Tibial artery (tissue), 4 donors: ENCODE results near the gene RBM43.

Experiments used
- DNase-seq, 2 donors: peaks; one replicate each; pipeline ENCODE4 v3.0.0-alpha.2; 2019
- H3K27ac ChIP-seq, 2 donors: fragments of 200-600 bp; sonication (generic) in 1 of 2; 1 replicate in 1 of 2; 2 replicates in 1 of 2; pipeline ENCODE4 v1.5.1; 2018 to 2019; ENCODE audit warnings: mild to moderate bottlenecking in 1 of 2
- H3K27me3 ChIP-seq, 2 donors: fragments of 200-600 bp; sonication (generic) in 1 of 2; one replicate each; pipeline versions ENCODE4 v1.5.1 to v1.6.0; 2016 to 2019
- H3K36me3 ChIP-seq, 3 donors: fragments of 200-600 bp; sonication (generic) in 2 of 3; one replicate each; pipeline ENCODE4 v1.5.1; 2016 to 2019; ENCODE audit warnings: mild to moderate bottlenecking in 2 of 3
- H3K4me1 ChIP-seq, 4 donors: fragments of 200-600 bp; sonication (generic) in 2 of 4; 1 replicate in 3 of 4; 2 replicates in 1 of 4; pipeline ENCODE4 v1.5.1; 2016 to 2019
- H3K4me3 ChIP-seq, 2 donors: fragments of 200-600 bp; sonication (generic) in 1 of 2; 1 replicate in 1 of 2; 2 replicates in 1 of 2; pipeline ENCODE4 v1.5.1; 2018 to 2019; ENCODE audit warnings: mild to moderate bottlenecking in 2 of 2
- H3K9me3 ChIP-seq, 3 donors: fragments of 200-600 bp; sonication (generic) in 1 of 3; one replicate each; pipeline ENCODE4 v1.5.1; 2016 to 2019
- intact Hi-C: fragments of 100-400 bp; cut with DNase I; formaldehyde crosslinking; loops from one replicate; pipeline ENCODE4 v1.15.0; 2023; ENCODE audit warnings: low total_unique reads
- TF ChIP-seq, protein P1 (sequence below), 2 experiments: fragments of 200-600 bp in 1 of 2; fragments of 450-650 bp in 1 of 2; IDR thresholded peaks; one replicate each; pipeline ENCODE4 v1.5.1; 2017 to 2019; ENCODE audit warnings: antibody characterized with exemption in 2 of 2, mild to moderate bottlenecking in 1 of 2, moderate library complexity in 1 of 2

Gene RBM43

DNA sequence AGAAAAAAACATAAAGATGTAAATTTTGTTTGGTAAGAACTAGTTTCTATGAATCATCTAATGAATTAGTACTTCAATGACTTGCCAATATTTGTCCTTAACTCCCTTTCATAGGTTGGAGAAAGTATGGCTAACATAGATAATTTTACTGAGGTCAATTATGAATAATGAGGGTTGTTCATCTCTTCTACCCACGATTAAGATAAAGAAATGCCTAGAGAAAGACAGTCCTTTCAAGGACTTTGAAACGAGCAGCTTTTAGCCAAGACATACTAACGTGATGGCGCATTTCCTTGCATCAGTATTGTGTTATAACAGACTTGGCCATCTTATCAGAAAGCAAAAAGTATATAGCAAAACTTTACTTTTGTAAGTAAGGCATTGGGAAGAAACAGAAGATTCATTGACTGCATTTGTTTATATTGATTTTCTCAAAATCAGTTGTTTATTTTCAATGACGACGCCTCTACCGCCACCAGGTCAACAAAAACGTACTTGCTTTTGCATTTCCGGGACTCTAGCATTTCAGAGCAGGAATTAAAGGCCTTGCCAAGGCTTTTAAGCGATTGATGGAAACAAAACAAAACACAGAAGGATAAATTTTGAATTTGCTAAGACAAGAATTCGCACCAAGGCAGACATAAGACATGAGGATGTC is 961 bp downstream of the RBM43 start:
- H3K27me3 ChIP-seq: no peaks in the 10 kb centered on the region
- intact Hi-C loops: loop anchor here (10.0 kb wide), 1 partner anchor 154 kb away; no protein-coding TSS in a partner anchor
- peaks cover 0 to under 1% (median 0%) of the 10 kb centered on the region in 3 donors for H3K36me3 ChIP-seq
- H3K27ac ChIP-seq: peak overlapping the region; percentile 92 to 97
- no peaks in the 10 kb centered on the region for H3K9me3 ChIP-seq
- TF ChIP-seq, protein P1, sequence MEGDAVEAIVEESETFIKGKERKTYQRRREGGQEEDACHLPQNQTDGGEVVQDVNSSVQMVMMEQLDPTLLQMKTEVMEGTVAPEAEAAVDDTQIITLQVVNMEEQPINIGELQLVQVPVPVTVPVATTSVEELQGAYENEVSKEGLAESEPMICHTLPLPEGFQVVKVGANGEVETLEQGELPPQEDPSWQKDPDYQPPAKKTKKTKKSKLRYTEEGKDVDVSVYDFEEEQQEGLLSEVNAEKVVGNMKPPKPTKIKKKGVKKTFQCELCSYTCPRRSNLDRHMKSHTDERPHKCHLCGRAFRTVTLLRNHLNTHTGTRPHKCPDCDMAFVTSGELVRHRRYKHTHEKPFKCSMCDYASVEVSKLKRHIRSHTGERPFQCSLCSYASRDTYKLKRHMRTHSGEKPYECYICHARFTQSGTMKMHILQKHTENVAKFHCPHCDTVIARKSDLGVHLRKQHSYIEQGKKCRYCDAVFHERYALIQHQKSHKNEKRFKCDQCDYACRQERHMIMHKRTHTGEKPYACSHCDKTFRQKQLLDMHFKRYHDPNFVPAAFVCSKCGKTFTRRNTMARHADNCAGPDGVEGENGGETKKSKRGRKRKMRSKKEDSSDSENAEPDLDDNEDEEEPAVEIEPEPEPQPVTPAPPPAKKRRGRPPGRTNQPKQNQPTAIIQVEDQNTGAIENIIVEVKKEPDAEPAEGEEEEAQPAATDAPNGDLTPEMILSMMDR (IDR thresholded peaks at IDR 0.05): no peak
- H3K4me3 ChIP-seq: peak overlapping the region; percentile 76 to 98
- no peak for DNase-seq
- peaks cover 0 to 32% (median 7%) of the 10 kb centered on the region in 4 donors for H3K4me1 ChIP-seq

DNA sequence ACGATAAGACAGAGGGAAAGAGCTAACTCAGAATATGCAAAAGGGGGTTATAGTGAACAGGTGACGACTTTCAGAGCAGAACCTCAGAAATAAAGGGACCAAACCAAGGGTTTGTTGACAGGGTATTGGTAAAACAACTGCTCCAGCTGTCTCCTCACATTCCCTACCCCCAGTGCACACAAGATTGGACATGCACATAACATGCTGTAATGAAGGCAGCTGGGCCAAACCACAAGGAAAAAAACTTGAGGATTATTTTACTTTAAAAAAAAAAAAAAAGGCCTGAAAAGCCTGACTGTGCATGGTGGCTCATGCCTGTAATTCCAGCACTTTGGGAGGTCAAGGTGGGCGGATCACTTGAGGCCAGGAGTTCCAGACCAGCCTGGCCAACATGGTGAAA is 3.5 kb downstream of the RBM43 start:
- TF ChIP-seq, protein P1 (IDR thresholded peaks at IDR 0.05): no peak
- H3K9me3 ChIP-seq: no peaks in the 10 kb centered on the region
- intact Hi-C loops: no loop called here
- H3K4me3 ChIP-seq: no peak overlapping the region
- H3K27me3 ChIP-seq: no peaks in the 10 kb centered on the region
- no peak for DNase-seq
- H3K36me3 ChIP-seq: peaks cover 8 to 22% (median 11%) of the 10 kb centered on the region in 3 donors
- H3K4me1 ChIP-seq: peaks cover 0 to 32% (median 7%) of the 10 kb centered on the region in 4 donors
- H3K27ac ChIP-seq: no peak overlapping the region

DNA sequence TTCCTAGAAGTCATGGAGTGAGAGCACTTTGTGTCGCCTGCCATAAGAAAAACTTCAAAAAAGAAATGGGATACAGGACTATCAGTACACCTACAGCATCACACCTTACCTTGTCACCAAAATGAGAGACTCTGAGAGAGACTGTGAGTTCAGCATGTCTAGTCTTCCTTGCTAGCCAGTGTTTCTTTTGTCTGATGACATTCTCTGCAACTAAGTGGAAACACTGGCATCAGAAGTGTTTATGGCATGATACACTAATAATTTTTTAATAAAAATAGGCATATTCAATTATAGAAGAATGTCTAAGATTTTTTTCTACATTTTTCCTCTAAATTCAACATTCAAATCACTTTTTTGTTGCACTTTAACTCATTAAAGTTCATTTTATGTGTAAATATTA is 9.0 kb downstream of the RBM43 start:
- Histone ChIP-seq H3K4me3 (no peak overlapping the region), H3K36me3 (peaks cover 40 to 67% (median 58%) of the 10 kb centered on the region in 3 donors), H3K9me3 (peaks cover 0 to 20% (median 6%) of the 10 kb centered on the region in 3 donors), H3K27ac (no peak overlapping the region), H3K4me1 (peaks cover 0 to 20% (median 2%) of the 10 kb centered on the region in 4 donors), H3K27me3 (no peaks in the 10 kb centered on the region)
- DNase-seq: no peak
- TF ChIP-seq, protein P1 (IDR thresholded peaks at IDR 0.05): no peak
- intact Hi-C loops: no loop called here

DNA sequence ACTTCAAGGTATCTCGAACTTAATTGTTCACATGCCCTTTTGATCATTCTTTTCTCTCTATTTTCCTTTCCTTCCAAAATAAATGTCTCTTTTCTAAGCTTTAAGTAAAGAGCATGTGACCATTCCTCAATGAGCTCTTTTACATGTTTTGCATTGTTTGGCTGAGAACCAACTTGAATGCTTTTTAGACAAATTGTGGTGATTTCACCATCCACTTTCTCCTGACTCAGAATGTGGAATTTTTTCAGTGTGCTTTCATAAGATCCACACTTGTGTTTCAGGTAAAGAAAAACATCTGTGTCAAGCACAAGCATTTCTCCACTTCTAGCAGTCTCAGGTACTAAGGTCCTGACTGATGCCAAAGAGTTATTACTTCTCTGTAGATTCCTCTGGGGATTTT is 10.7 kb downstream of the RBM43 start:
- intact Hi-C loops: no loop called here
- TF ChIP-seq, protein P1 (IDR thresholded peaks at IDR 0.05): no peak
- peaks cover 0 to 33% (median 12%) of the 10 kb centered on the region in 3 donors for H3K9me3 ChIP-seq
- no peak for DNase-seq
- peaks cover 0 to 14% (median 0%) of the 10 kb centered on the region in 4 donors for H3K4me1 ChIP-seq
- H3K27ac ChIP-seq: no peak overlapping the region
- no peaks in the 10 kb centered on the region for H3K27me3 ChIP-seq
- no peak overlapping the region for H3K4me3 ChIP-seq
- peaks cover 48 to 67% (median 64%) of the 10 kb centered on the region in 3 donors for H3K36me3 ChIP-seq

DNA sequence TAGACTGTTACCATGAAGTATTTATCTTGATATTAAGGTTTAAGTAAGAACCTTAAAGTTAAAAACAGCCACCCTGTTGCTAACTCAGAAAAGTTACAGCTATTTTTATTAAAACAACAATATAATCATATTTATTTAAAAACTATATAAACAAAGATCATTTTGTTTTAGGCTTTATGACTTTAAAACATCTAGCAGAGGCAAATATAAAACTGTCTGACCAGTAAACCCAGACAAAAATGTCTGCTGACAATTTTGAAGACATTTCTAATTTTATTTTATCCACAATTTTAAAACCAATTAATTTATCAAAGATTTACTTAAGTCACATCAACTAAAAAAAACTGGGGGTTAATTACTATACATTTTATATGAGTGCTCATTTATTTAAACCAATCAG is 14.2 kb downstream of the RBM43 start:
- Histone ChIP-seq H3K4me3 (no peak overlapping the region), H3K36me3 (peaks cover 39 to 51% (median 40%) of the 10 kb centered on the region in 3 donors), H3K27ac (no peak overlapping the region), H3K9me3 (peaks cover 0 to 33% (median 12%) of the 10 kb centered on the region in 3 donors), H3K27me3 (no peaks in the 10 kb centered on the region), H3K4me1 (peaks cover 0 to 10% (median 0%) of the 10 kb centered on the region in 4 donors)
- no peak for DNase-seq
- TF ChIP-seq, protein P1 (IDR thresholded peaks at IDR 0.05): no peak
- intact Hi-C loops: no loop called here
